Upper lobe of left lung (tissue), 4 donors: ENCODE measurements around the gene PLA2G15.

Source experiments
- POLR2A ChIP-seq, 4 donors: fragments of 450-650 bp; IDR thresholded peaks; one replicate each; pipeline ENCODE4 v1.5.1; 2016 to 2017; ENCODE audit warnings: antibody characterized with exemption in 4 of 4, mild to moderate bottlenecking in 2 of 4
- TF ChIP-seq, protein P1 (sequence below), 6 experiments: fragments of 450-650 bp in 4 of 6; fragments of 200-600 bp in 2 of 6; sonication (generic) in 2 of 6; IDR thresholded peaks; one replicate each; pipeline ENCODE4 v1.5.1; 2016 to 2019; ENCODE audit warnings: antibody characterized with exemption in 6 of 6

DNA sequence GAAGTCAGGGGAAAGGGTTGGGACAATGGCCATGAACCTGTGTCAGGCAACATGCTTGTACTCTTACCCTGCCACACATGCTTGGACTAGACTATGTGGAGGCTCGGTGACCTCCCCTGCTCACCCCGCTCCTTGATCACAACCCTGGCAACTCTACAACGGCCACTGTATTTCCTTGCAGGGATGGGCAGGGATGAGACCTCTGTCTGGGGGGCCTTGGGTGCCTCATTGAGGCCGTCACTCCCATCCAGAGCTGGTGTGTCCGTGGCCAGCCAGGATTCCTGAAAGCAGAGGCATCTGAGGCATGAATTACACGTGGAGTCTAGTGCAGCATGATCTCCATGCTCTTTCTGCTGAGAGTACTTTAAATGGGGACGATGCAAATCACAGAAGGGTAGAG lies 948 bp downstream of the PLA2G15 start:
- no peak for TF ChIP-seq POLR2A (IDR thresholded peaks at IDR 0.05)
- TF ChIP-seq, protein P1, sequence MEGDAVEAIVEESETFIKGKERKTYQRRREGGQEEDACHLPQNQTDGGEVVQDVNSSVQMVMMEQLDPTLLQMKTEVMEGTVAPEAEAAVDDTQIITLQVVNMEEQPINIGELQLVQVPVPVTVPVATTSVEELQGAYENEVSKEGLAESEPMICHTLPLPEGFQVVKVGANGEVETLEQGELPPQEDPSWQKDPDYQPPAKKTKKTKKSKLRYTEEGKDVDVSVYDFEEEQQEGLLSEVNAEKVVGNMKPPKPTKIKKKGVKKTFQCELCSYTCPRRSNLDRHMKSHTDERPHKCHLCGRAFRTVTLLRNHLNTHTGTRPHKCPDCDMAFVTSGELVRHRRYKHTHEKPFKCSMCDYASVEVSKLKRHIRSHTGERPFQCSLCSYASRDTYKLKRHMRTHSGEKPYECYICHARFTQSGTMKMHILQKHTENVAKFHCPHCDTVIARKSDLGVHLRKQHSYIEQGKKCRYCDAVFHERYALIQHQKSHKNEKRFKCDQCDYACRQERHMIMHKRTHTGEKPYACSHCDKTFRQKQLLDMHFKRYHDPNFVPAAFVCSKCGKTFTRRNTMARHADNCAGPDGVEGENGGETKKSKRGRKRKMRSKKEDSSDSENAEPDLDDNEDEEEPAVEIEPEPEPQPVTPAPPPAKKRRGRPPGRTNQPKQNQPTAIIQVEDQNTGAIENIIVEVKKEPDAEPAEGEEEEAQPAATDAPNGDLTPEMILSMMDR (IDR thresholded peaks at IDR 0.05) = no peak
